Liver (tissue), 9 donors: ENCODE data around the gene KIF21A. TPM values are rescaled to one million over a fixed set of nuclear protein-coding genes. Genes with fewer than 3 reads are reported as not detected.

ENCODE experiments used
- DNase-seq: peaks from one replicate; pipeline ENCODE4 v3.0.0-alpha.2; 2017; ENCODE audit warnings: low spot score
- H3K27ac ChIP-seq, 2 donors: one replicate each; pipeline ENCODE4 v1.7.0; 2013; ENCODE audit warnings: inconsistent platforms in 2 of 2, low read length in 2 of 2, control low read depth in 1 of 2, low read depth in 1 of 2, mild to moderate bottlenecking in 1 of 2
- H3K27me3 ChIP-seq, 4 donors: one replicate each; pipeline versions ENCODE4 v1.6.1 to v1.7.0; 2013; ENCODE audit warnings: low read length in 3 of 4, inconsistent platforms in 1 of 4, mild to moderate bottlenecking in 1 of 4, moderate library complexity in 1 of 4; ENCODE audit not compliant: control insufficient read depth in 4 of 4, insufficient read depth in 4 of 4
- H3K36me3 ChIP-seq, 4 donors: one replicate each; pipeline versions ENCODE4 v1.6.1 to v1.7.0; 2013; ENCODE audit warnings: low read length in 3 of 4, mild to moderate bottlenecking in 3 of 4, low read depth in 1 of 4, moderate library complexity in 1 of 4; ENCODE audit not compliant: control insufficient read depth in 4 of 4, insufficient read depth in 3 of 4
- H3K4me1 ChIP-seq, 4 donors: one replicate each; pipeline versions ENCODE4 v1.6.1 to v1.7.0; 2013; ENCODE audit warnings: low read length in 3 of 4, mild to moderate bottlenecking in 3 of 4, moderate library complexity in 1 of 4; ENCODE audit not compliant: control insufficient read depth in 4 of 4, insufficient read depth in 4 of 4
- H3K4me3 ChIP-seq, 3 donors: one replicate each; pipeline versions ENCODE4 v1.6.1 to v1.7.0; 2013; ENCODE audit warnings: low read length in 3 of 3, control low read depth in 1 of 3, low read depth in 1 of 3, mild to moderate bottlenecking in 1 of 3
- H3K9ac ChIP-seq, 2 donors: one replicate each; pipeline ENCODE4 v1.7.0; 2013; ENCODE audit warnings: low read length in 2 of 2, mild to moderate bottlenecking in 2 of 2, moderate library complexity in 2 of 2, control low read depth in 1 of 2, low read depth in 1 of 2
- H3K9me3 ChIP-seq, 4 donors: one replicate each; pipeline versions ENCODE4 v1.6.1 to v1.7.0; 2013; ENCODE audit warnings: low read length in 3 of 4; ENCODE audit not compliant: control insufficient read depth in 4 of 4
- ATF3 ChIP-seq: IDR thresholded peaks from 2 replicates; pipeline ENCODE4 v1.6.1; 2016; ENCODE audit warnings: antibody characterized with exemption
- EGR1 ChIP-seq, 2 donors: IDR thresholded peaks; 2 replicates each; pipeline ENCODE4 v1.6.1; 2016 to 2018; ENCODE audit warnings: antibody characterized with exemption in 2 of 2, low read depth in 2 of 2
- FOXA1 ChIP-seq: IDR thresholded peaks from 2 replicates; pipeline ENCODE4 v1.6.1; 2016; ENCODE audit warnings: antibody characterized with exemption
- FOXA2 ChIP-seq: IDR thresholded peaks from 2 replicates; pipeline ENCODE4 v1.6.1; 2016; ENCODE audit warnings: antibody characterized with exemption
- HNF4A ChIP-seq, 2 donors: conservative IDR thresholded peaks; 2 replicates each; pipeline ENCODE4 v1.6.1; 2016; ENCODE audit warnings: antibody characterized with exemption in 2 of 2, mild to moderate bottlenecking in 2 of 2
- HNF4G ChIP-seq: IDR thresholded peaks from 2 replicates; pipeline ENCODE4 v1.6.1; 2016; ENCODE audit warnings: antibody characterized with exemption
- JUND ChIP-seq, 2 donors: IDR thresholded peaks; 2 replicates each; pipeline ENCODE4 v1.6.1; 2016; ENCODE audit warnings: antibody characterized with exemption in 2 of 2
- MAX ChIP-seq: IDR thresholded peaks from 2 replicates; pipeline ENCODE4 v1.6.1; 2016; ENCODE audit warnings: antibody characterized with exemption
- RAD21 ChIP-seq, 2 donors: IDR thresholded peaks; 2 replicates each; pipeline ENCODE4 v1.6.1; 2016; ENCODE audit warnings: antibody characterized with exemption in 2 of 2, mild to moderate bottlenecking in 2 of 2
- REST ChIP-seq: IDR thresholded peaks from 2 replicates; pipeline ENCODE4 v1.6.1; 2016; ENCODE audit warnings: antibody characterized with exemption, mild to moderate bottlenecking
- SP1 ChIP-seq: IDR thresholded peaks from 2 replicates; pipeline ENCODE4 v1.6.1; 2018; ENCODE audit warnings: antibody characterized with exemption, mild to moderate bottlenecking
- TAF1 ChIP-seq: conservative IDR thresholded peaks from 2 replicates; pipeline ENCODE4 v1.6.1; 2016; ENCODE audit warnings: antibody characterized with exemption, mild to moderate bottlenecking
- ZBTB33 ChIP-seq: IDR thresholded peaks from 2 replicates; pipeline ENCODE4 v1.6.1; 2016; ENCODE audit warnings: antibody characterized with exemption
- WGBS: extraction: QIAGEN DNeasy Blood & Tissue Kit; methylation state at CpG from one replicate; pipeline ENCODE4 v1.1.7; 2013; 5-methylcytosine and 5-hydroxymethylcytosine counted together
- polyA plus RNA-seq, 2 donors: library from polyadenylated mRNA; stranded (reverse) in 1 of 2; unstranded in 1 of 2; fragments of 200-250 nt in 1 of 2; fragments of >200 nt in 1 of 2; fragmentation: Nextera tagmentation in 1 of 2; extraction: Ambion mirVana in 1 of 2; gene quantifications; one replicate each; pipeline versions ENCODE4 v1.2.1 to v1.2.3, GENCODE V29; 2013 to 2015
- total RNA-seq, 2 donors: library from RNA; depleted of rRNA; stranded (reverse); fragments of >200 nt; gene quantifications; one replicate each; pipeline ENCODE4 v1.2.3, GENCODE V29; 2014
- donor health status: healthy.
- donor health status: healthy.
- donor health status: healthy.
- donor health status: healthy.
- donor health status: healthy.

Gene KIF21A
- total and polyA plus RNA-seq, 4 donors = 9.1 to 47.4 (median 21.0) TPM

GRCh38 chr12:39309516-39309915 is 133.4 kb downstream of the KIF21A start:
- no peak overlapping the region for H3K4me3 ChIP-seq
- 90% methylated on average over 4 of the region's 4 CpGs for WGBS
- H3K9me3 ChIP-seq = no peaks in the 10 kb centered on the region

GRCh38 chr12:39301422-39301821 is 141.5 kb downstream of the KIF21A start:
- Histone ChIP-seq H3K27ac (no peak overlapping the region), H3K4me1 (no peaks in the 10 kb centered on the region), H3K9me3 (no peaks in the 10 kb centered on the region), H3K9ac (no peak overlapping the region), H3K27me3 (no peaks in the 10 kb centered on the region), H3K36me3 (peaks cover 2 to 26% (median 18%) of the 10 kb centered on the region in 4 donors), H3K4me3 (no peak overlapping the region)
- no peak for DNase-seq
- TF ChIP-seq HNF4A (conservative IDR thresholded peaks at IDR 0.05) (no peak), FOXA1 (no peak), HNF4G (no peak), ZBTB33 (no peak), REST (no peak), RAD21 (IDR thresholded peaks at IDR 0.05) (no peak), ATF3 (no peak)

More at GRCh38 chr12:39309516-39309915, 133.4 kb downstream of the KIF21A start:
- Histone ChIP-seq H3K36me3 (peaks cover 2 to 29% (median 4%) of the 10 kb centered on the region in 4 donors), H3K4me1 (peaks cover 0 to 3% (median 0%) of the 10 kb centered on the region in 4 donors), H3K9ac (no peak overlapping the region), H3K27me3 (no peaks in the 10 kb centered on the region), H3K27ac (no peak overlapping the region)
- TF ChIP-seq TAF1 (no peak), REST (no peak), SP1 (no peak), FOXA2 (no peak), MAX (no peak), JUND (IDR thresholded peaks at IDR 0.05) (no peak), RAD21 (IDR thresholded peaks at IDR 0.05) (no peak), EGR1 (IDR thresholded peaks at IDR 0.05; ENCODE audit: low read depth in 2 of 2) (no peak), HNF4G (no peak)
- DNase-seq = no peak
